Naive thymus-derived CD4-positive, alpha-beta T cell (primary cell): ENCODE data around the gene SPTLC2. TPM values are rescaled to one million over a fixed set of nuclear protein-coding genes. Genes with fewer than 3 reads are reported as not detected.

ENCODE experiments used
- ATAC-seq: fragments of 150-1000 bp; cut with Tn5 transposase; 2 replicates; pipeline ENCODE4 v1.10.0; 2021; ENCODE audit warnings: mild to moderate bottlenecking, moderate library complexity
- CTCF ChIA-PET: fragments of 350-600 bp; sonication (Branson Sonifier 250); formaldehyde crosslinking; loops from one replicate; lab custom pipeline; 2021; ENCODE audit warnings: antibody characterized with exemption; lab: Charles Lee
- POLR2A ChIA-PET: fragments of 350-600 bp; sonication (Branson Sonifier 250); formaldehyde crosslinking; loops from one replicate; lab custom pipeline; 2021; ENCODE audit warnings: antibody characterized with exemption, inconsistent platforms; lab: Charles Lee
- DNase-seq, 9 donors: peaks; one replicate each; pipeline versions ENCODE4 v3.0.0 to v3.0.0-alpha.2; 2020 to 2022; ENCODE audit warnings: mixed read lengths in 1 of 9
- H3K27ac ChIP-seq: one replicate; pipeline ENCODE4 v1.7.0; 2013; ENCODE audit warnings: mild to moderate bottlenecking, low read depth, low read length, moderate library complexity
- H3K27me3 ChIP-seq, 2 donors: one replicate each; pipeline ENCODE4 v1.7.0; 2013; ENCODE audit warnings: low read length in 2 of 2, mild to moderate bottlenecking in 2 of 2, moderate library complexity in 2 of 2; ENCODE audit not compliant: control insufficient read depth in 2 of 2, insufficient read depth in 2 of 2
- H3K36me3 ChIP-seq, 3 experiments: 1 replicate in 2 of 3; 2 replicates in 1 of 3; pipeline ENCODE4 v1.7.0; 2013; ENCODE audit warnings: low read length in 3 of 3, mild to moderate bottlenecking in 3 of 3, moderate library complexity in 1 of 3; ENCODE audit not compliant: insufficient read depth in 3 of 3, control insufficient read depth in 2 of 3
- H3K4me1 ChIP-seq, 2 donors: one replicate each; pipeline ENCODE4 v1.7.0; 2013; ENCODE audit warnings: low read length in 2 of 2, mild to moderate bottlenecking in 2 of 2, moderate library complexity in 1 of 2; ENCODE audit not compliant: control insufficient read depth in 2 of 2, insufficient read depth in 2 of 2
- H3K4me3 ChIP-seq: 2 replicates; pipeline ENCODE4 v1.7.0; 2013; ENCODE audit warnings: mild to moderate bottlenecking, low read length
- H3K9me3 ChIP-seq, 3 experiments: 1 replicate in 2 of 3; 2 replicates in 1 of 3; pipeline ENCODE4 v1.7.0; 2013; ENCODE audit warnings: low read length in 3 of 3; ENCODE audit not compliant: control insufficient read depth in 2 of 3
- H3K27ac Mint-ChIP-seq, 9 donors: one replicate each; pipeline ENCODE4 v1.8.0; 2020 to 2022; ENCODE audit warnings: mixed read lengths in 9 of 9, mild to moderate bottlenecking in 8 of 9, moderate library complexity in 5 of 9, inconsistent platforms in 2 of 9
- H3K27me3 Mint-ChIP-seq, 5 donors: one replicate each; pipeline ENCODE4 v1.8.0; 2021 to 2022; ENCODE audit warnings: mixed read lengths in 5 of 5, mild to moderate bottlenecking in 1 of 5
- H3K36me3 Mint-ChIP-seq, 5 donors: one replicate each; pipeline ENCODE4 v1.8.0; 2020 to 2022; ENCODE audit warnings: mixed read lengths in 5 of 5, mild to moderate bottlenecking in 3 of 5, inconsistent platforms in 1 of 5
- H3K4me1 Mint-ChIP-seq, 7 donors: one replicate each; pipeline ENCODE4 v1.8.0; 2020 to 2022; ENCODE audit warnings: mixed read lengths in 7 of 7, mild to moderate bottlenecking in 3 of 7, inconsistent platforms in 1 of 7
- H3K4me3 Mint-ChIP-seq, 10 donors: one replicate each; pipeline ENCODE4 v1.8.0; 2020 to 2022; ENCODE audit warnings: mild to moderate bottlenecking in 10 of 10, mixed read lengths in 10 of 10, moderate library complexity in 6 of 10, inconsistent platforms in 2 of 10
- H3K9me3 Mint-ChIP-seq, 11 donors: one replicate each; pipeline ENCODE4 v1.8.0; 2020 to 2022; ENCODE audit warnings: mixed read lengths in 11 of 11, mild to moderate bottlenecking in 4 of 11, inconsistent platforms in 1 of 11, moderate library complexity in 1 of 11
- intact Hi-C, 2 donors: fragments of 100-400 bp; cut with micrococcal nuclease; formaldehyde crosslinking; loops; one replicate each; pipeline ENCODE4 v1.15.1; 2023
- polyA plus RNA-seq, 2 donors: library from polyadenylated mRNA; unstranded; fragments of 300-500 nt; fragmentation: Illumina TruSeq; gene quantifications; one replicate each; pipeline ENCODE4 v1.2.3, GENCODE V29; 2021
- total RNA-seq, 6 experiments: library from RNA in 5 of 6; stranded (reverse) in 5 of 6; gene quantifications; 1 replicate in 5 of 6; 2 replicates in 1 of 6; pipeline ENCODE4 v1.2.3 and lab custom pipeline; 2021 to 2026

Gene SPTLC2
- total and polyA plus RNA-seq, 7 experiments from 2014 or later: 11.6 to 58.1 (median 24.7) TPM

- H3K4me3 Mint-ChIP-seq: no peak overlapping the region
- POLR2A ChIA-PET: no interaction called here
These were observed 142.5 kb downstream of the SPTLC2 start for GRCh38 chr14:77473921-77474320.

GRCh38 chr14:77470224-77470870, 146.1 kb downstream of the SPTLC2 start:
- ATAC-seq: no peak
- peaks cover 13 to 42% (median 14%) of the 10 kb centered on the region in 3 experiments for H3K36me3 ChIP-seq
- Mint-ChIP-seq H3K27ac (no peak overlapping the region), H3K27me3 (no peaks in the 10 kb centered on the region), H3K4me3 (no peak overlapping the region), H3K9me3 (no peaks in the 10 kb centered on the region), H3K36me3 (peaks cover 7 to 28% (median 14%) of the 10 kb centered on the region in 5 donors), H3K4me1 (peaks cover 0 to 2% (median 0%) of the 10 kb centered on the region in 7 donors)
- H3K27me3 ChIP-seq: no peaks in the 10 kb centered on the region
- no peaks in the 10 kb centered on the region for H3K9me3 ChIP-seq
- no peak overlapping the region for H3K27ac ChIP-seq
- ChIA-PET POLR2A (no interaction called here), CTCF (interaction anchor here (0.6 kb wide), 1 partner anchor 144 kb away, joined by 4 read pairs; no protein-coding TSS in a partner anchor)
- intact Hi-C loops: no loop called here
- no peak overlapping the region for H3K4me3 ChIP-seq
- H3K4me1 ChIP-seq: no peaks in the 10 kb centered on the region
- no peak for DNase-seq

More at GRCh38 chr14:77473921-77474320, 142.5 kb downstream of the SPTLC2 start:
- H3K4me3 ChIP-seq: no peak overlapping the region
- Mint-ChIP-seq H3K36me3 (peaks cover under 1 to 9% (median 4%) of the 10 kb centered on the region in 5 donors), H3K27me3 (no peaks in the 10 kb centered on the region), H3K27ac (no peak overlapping the region), H3K9me3 (no peaks in the 10 kb centered on the region), H3K4me1 (peaks cover 0 to 2% (median 0%) of the 10 kb centered on the region in 7 donors)
- ATAC-seq (no peak), DNase-seq (no peak)
- CTCF ChIA-PET: no interaction called here
- no peaks in the 10 kb centered on the region for H3K4me1 ChIP-seq
- no peak overlapping the region for H3K27ac ChIP-seq
- H3K9me3 ChIP-seq: no peaks in the 10 kb centered on the region
- intact Hi-C loops: no loop called here
- no peaks in the 10 kb centered on the region for H3K27me3 ChIP-seq
- H3K36me3 ChIP-seq: peaks cover 0 to 8% (median 0%) of the 10 kb centered on the region in 3 experiments

GRCh38 chr14:77469539-77469938, 146.9 kb downstream of the SPTLC2 start:
- Histone ChIP-seq H3K36me3 (peaks cover 13 to 50% (median 16%) of the 10 kb centered on the region in 3 experiments), H3K4me3 (no peak overlapping the region), H3K4me1 (no peaks in the 10 kb centered on the region), H3K27ac (no peak overlapping the region), H3K27me3 (no peaks in the 10 kb centered on the region), H3K9me3 (no peaks in the 10 kb centered on the region)
- no peak for ATAC-seq
- Mint-ChIP-seq H3K4me1 (peaks cover 0 to 2% (median 0%) of the 10 kb centered on the region in 7 donors), H3K27me3 (no peaks in the 10 kb centered on the region), H3K36me3 (peaks cover 10 to 36% (median 17%) of the 10 kb centered on the region in 5 donors), H3K4me3 (no peak overlapping the region), H3K9me3 (no peaks in the 10 kb centered on the region), H3K27ac (peak overlapping the region in 1 of 9 donors; percentile 32)
- DNase-seq: no peak
- POLR2A ChIA-PET: no interaction called here
- CTCF ChIA-PET: no interaction called here
- intact Hi-C loops: no loop called here

GRCh38 chr14:77469067-77469505, 147.4 kb downstream of the SPTLC2 start:
- intact Hi-C loops: no loop called here
- peaks cover 13 to 55% (median 16%) of the 10 kb centered on the region in 3 experiments for H3K36me3 ChIP-seq
- DNase-seq: no peak
- no peak overlapping the region for H3K4me3 ChIP-seq
- Mint-ChIP-seq H3K9me3 (no peaks in the 10 kb centered on the region), H3K36me3 (peaks cover 10 to 39% (median 17%) of the 10 kb centered on the region in 5 donors), H3K4me1 (no peaks in the 10 kb centered on the region), H3K27ac (peak overlapping the region in 1 of 9 donors; percentile 46), H3K4me3 (no peak overlapping the region), H3K27me3 (no peaks in the 10 kb centered on the region)
- no peak for ATAC-seq
- H3K9me3 ChIP-seq: no peaks in the 10 kb centered on the region
- H3K27me3 ChIP-seq: no peaks in the 10 kb centered on the region
- ChIA-PET CTCF (no interaction called here), POLR2A (no interaction called here)
- H3K4me1 ChIP-seq: no peaks in the 10 kb centered on the region
- H3K27ac ChIP-seq: no peak overlapping the region

- CTCF ChIA-PET: interaction anchor here (1.0 kb wide), 1 partner anchor 10 kb away, joined by 3 read pairs; no protein-coding TSS in a partner anchor
These were observed 148.6 kb downstream of the SPTLC2 start for GRCh38 chr14:77467801-77468200.

GRCh38 chr14:77459072-77459723, 157.2 kb downstream of the SPTLC2 start:
- H3K27ac Mint-ChIP-seq: peak overlapping the region; percentile 66 to 100 (median 97)
- intact Hi-C loops: loop anchor here (5.0 to 10.0 kb wide), 4 partner anchors 157 to 1307 kb away; partner anchors contain the start of gene GPATCH2L (in 1 of the 2)
- H3K4me1 ChIP-seq: peaks cover 20 to 26% of the 10 kb centered on the region in 2 donors
- peaks cover 0 to 2% (median 0%) of the 10 kb centered on the region in 11 donors for H3K9me3 Mint-ChIP-seq
- no peaks in the 10 kb centered on the region for H3K27me3 ChIP-seq
- peak overlapping the region; percentile 100 for H3K4me3 ChIP-seq
- ATAC-seq: no peak
- ChIA-PET POLR2A (interaction anchor here (0.6 to 1.9 kb wide), 5 partner anchors 82 to 301 kb away, joined by 3 to 7 read pairs (median 3); partner anchors contain the start of genes GSTZ1, POMT2, SAMD15 and TMED8), CTCF (interaction anchor here (0.8 to 1.5 kb wide), 2 partner anchors 143 to 287 kb away, joined by 3 to 6 read pairs; no protein-coding TSS in a partner anchor)
- peak overlapping the region; percentile 96 to 100 (median 100) for H3K4me3 Mint-ChIP-seq
- H3K9me3 ChIP-seq: no peaks in the 10 kb centered on the region
- H3K36me3 Mint-ChIP-seq: peaks cover 3 to 34% (median 25%) of the 10 kb centered on the region in 5 donors
- peaks cover 22 to 57% (median 47%) of the 10 kb centered on the region in 7 donors for H3K4me1 Mint-ChIP-seq
- H3K27me3 Mint-ChIP-seq: no peaks in the 10 kb centered on the region
- H3K27ac ChIP-seq: peak overlapping the region; percentile 82
- peaks cover 6 to 51% (median 16%) of the 10 kb centered on the region in 3 experiments for H3K36me3 ChIP-seq
- peak in 8 of 9 donors; percentile 23 to 59 (median 47) for DNase-seq

More at GRCh38 chr14:77467801-77468200, 148.6 kb downstream of the SPTLC2 start:
- peaks cover 10 to 46% (median 22%) of the 10 kb centered on the region in 5 donors for H3K36me3 Mint-ChIP-seq
- no peak overlapping the region for H3K4me3 Mint-ChIP-seq
- POLR2A ChIA-PET: no interaction called here
- Histone ChIP-seq H3K9me3 (no peaks in the 10 kb centered on the region), H3K36me3 (peaks cover 17 to 68% (median 19%) of the 10 kb centered on the region in 3 experiments), H3K4me3 (no peak overlapping the region), H3K27ac (no peak overlapping the region), H3K27me3 (no peaks in the 10 kb centered on the region), H3K4me1 (no peaks in the 10 kb centered on the region)
- H3K4me1 Mint-ChIP-seq: no peaks in the 10 kb centered on the region
- no peak overlapping the region for H3K27ac Mint-ChIP-seq
- no peaks in the 10 kb centered on the region for H3K27me3 Mint-ChIP-seq
- DNase-seq (no peak), ATAC-seq (no peak)
- intact Hi-C loops: no loop called here
- no peaks in the 10 kb centered on the region for H3K9me3 Mint-ChIP-seq
